Effector memory CD4-positive, alpha-beta T cell (primary cell): Measurements from ENCODE around the gene CPNE2.

Experiments
- DNase-seq, 3 donors: peaks; one replicate each; pipeline ENCODE4 v3.0.0-alpha.2; 2020
- H3K27ac ChIP-seq: 2 replicates; pipeline ENCODE4 v1.7.0; 2013; ENCODE audit warnings: mild to moderate bottlenecking, low read length, moderate library complexity; ENCODE audit not compliant: insufficient read depth, poor library complexity, severe bottlenecking
- H3K27me3 ChIP-seq: replicated peaks from 2 replicates; pipeline ENCODE4 v1.7.0; 2013; ENCODE audit warnings: mild to moderate bottlenecking, low read length; ENCODE audit not compliant: insufficient read depth, control insufficient read depth, poor library complexity, severe bottlenecking
- H3K36me3 ChIP-seq: 2 replicates; pipeline ENCODE4 v1.7.0; 2013; ENCODE audit warnings: mild to moderate bottlenecking, low read length, moderate library complexity; ENCODE audit not compliant: control insufficient read depth, insufficient read depth
- H3K4me1 ChIP-seq: 2 replicates; pipeline ENCODE4 v1.7.0; 2013; ENCODE audit warnings: low read length, mild to moderate bottlenecking; ENCODE audit not compliant: control insufficient read depth, insufficient read depth, poor library complexity, severe bottlenecking
- H3K4me3 ChIP-seq: 2 replicates; pipeline ENCODE4 v1.7.0; 2013; ENCODE audit warnings: low read length, low read depth, mild to moderate bottlenecking; ENCODE audit not compliant: insufficient read depth, poor library complexity, severe bottlenecking
- H3K9me3 ChIP-seq: 2 replicates; pipeline ENCODE4 v1.7.0; 2013; ENCODE audit warnings: mild to moderate bottlenecking, low read length, moderate library complexity; ENCODE audit not compliant: control insufficient read depth

The CPNE2 gene

GRCh38 chr16:57190136-57190535, 97.8 kb downstream of the CPNE2 start:
- no peaks in the 10 kb centered on the region for H3K36me3 ChIP-seq
- no peak overlapping the region for H3K27ac ChIP-seq
- no peaks in the 10 kb centered on the region for H3K27me3 ChIP-seq
- H3K4me3 ChIP-seq, result no peak overlapping the region
- no peaks in the 10 kb centered on the region for H3K9me3 ChIP-seq
- H3K4me1 ChIP-seq, result peaks cover 3% of the 10 kb centered on the region
- DNase-seq, result no peak

- H3K4me1 ChIP-seq, result no peaks in the 10 kb centered on the region
- DNase-seq, result no peak
Measured at GRCh38 chr16:57191056-57191571, 98.7 kb downstream of the CPNE2 start.

GRCh38 chr16:57192146-57192545, 99.8 kb downstream of the CPNE2 start:
- H3K36me3 ChIP-seq, result no peaks in the 10 kb centered on the region
- no peaks in the 10 kb centered on the region for H3K9me3 ChIP-seq
- H3K4me3 ChIP-seq, result no peak overlapping the region
- no peaks in the 10 kb centered on the region for H3K27me3 ChIP-seq
- DNase-seq, result no peak
- H3K27ac ChIP-seq, result no peak overlapping the region
- no peaks in the 10 kb centered on the region for H3K4me1 ChIP-seq

More at GRCh38 chr16:57191056-57191571, 98.7 kb downstream of the CPNE2 start:
- Histone ChIP-seq H3K27me3 (no peaks in the 10 kb centered on the region), H3K27ac (no peak overlapping the region), H3K9me3 (no peaks in the 10 kb centered on the region), H3K36me3 (no peaks in the 10 kb centered on the region), H3K4me3 (no peak overlapping the region)

- H3K27me3 ChIP-seq, result no peaks in the 10 kb centered on the region
- no peaks in the 10 kb centered on the region for H3K4me1 ChIP-seq
- H3K9me3 ChIP-seq, result no peaks in the 10 kb centered on the region
- no peak overlapping the region for H3K27ac ChIP-seq
- no peak overlapping the region for H3K4me3 ChIP-seq
- DNase-seq, result no peak
- H3K36me3 ChIP-seq, result no peaks in the 10 kb centered on the region
Measured at GRCh38 chr16:57192720-57193486, 100.5 kb downstream of the CPNE2 start.

- no peak overlapping the region for H3K4me3 ChIP-seq
- H3K27me3 ChIP-seq, result no peaks in the 10 kb centered on the region
- H3K9me3 ChIP-seq, result no peaks in the 10 kb centered on the region
- H3K4me1 ChIP-seq, result no peaks in the 10 kb centered on the region
- DNase-seq, result no peak
- no peak overlapping the region for H3K27ac ChIP-seq
- H3K36me3 ChIP-seq, result no peaks in the 10 kb centered on the region
Measured at GRCh38 chr16:57194512-57194911, 102.1 kb downstream of the CPNE2 start.

GRCh38 chr16:57196286-57196685, 103.9 kb downstream of the CPNE2 start:
- no peaks in the 10 kb centered on the region for H3K4me1 ChIP-seq
- H3K27ac ChIP-seq, result no peak overlapping the region

GRCh38 chr16:57196753-57197152, 104.4 kb downstream of the CPNE2 start:
- Histone ChIP-seq H3K27me3 (no peaks in the 10 kb centered on the region), H3K27ac (no peak overlapping the region), H3K4me1 (no peaks in the 10 kb centered on the region), H3K36me3 (no peaks in the 10 kb centered on the region), H3K4me3 (no peak overlapping the region), H3K9me3 (no peaks in the 10 kb centered on the region)
- DNase-seq, result no peak

More at GRCh38 chr16:57196286-57196685, 103.9 kb downstream of the CPNE2 start:
- H3K36me3 ChIP-seq, result no peaks in the 10 kb centered on the region
- H3K4me3 ChIP-seq, result no peak overlapping the region
- H3K9me3 ChIP-seq, result no peaks in the 10 kb centered on the region
- DNase-seq, result no peak
- H3K27me3 ChIP-seq, result no peaks in the 10 kb centered on the region
